HG03378 (cell line): Measurements from ENCODE around the gene AGAP1.
"Not testable (repeated sequence)": the region's sequence is repeated elsewhere in the genome, so short reads cannot be mapped to it uniquely, and the experiment has no call there.

Experiments used
- ATAC-seq: cut with Tn5 transposase; IDR thresholded peaks from one replicate; pipeline ENCODE4 v1.9.1; 2021; ENCODE audit warnings: mild to moderate bottlenecking, moderate library complexity; ENCODE audit not compliant: unreplicated experiment

AGAP1 gene

DNA sequence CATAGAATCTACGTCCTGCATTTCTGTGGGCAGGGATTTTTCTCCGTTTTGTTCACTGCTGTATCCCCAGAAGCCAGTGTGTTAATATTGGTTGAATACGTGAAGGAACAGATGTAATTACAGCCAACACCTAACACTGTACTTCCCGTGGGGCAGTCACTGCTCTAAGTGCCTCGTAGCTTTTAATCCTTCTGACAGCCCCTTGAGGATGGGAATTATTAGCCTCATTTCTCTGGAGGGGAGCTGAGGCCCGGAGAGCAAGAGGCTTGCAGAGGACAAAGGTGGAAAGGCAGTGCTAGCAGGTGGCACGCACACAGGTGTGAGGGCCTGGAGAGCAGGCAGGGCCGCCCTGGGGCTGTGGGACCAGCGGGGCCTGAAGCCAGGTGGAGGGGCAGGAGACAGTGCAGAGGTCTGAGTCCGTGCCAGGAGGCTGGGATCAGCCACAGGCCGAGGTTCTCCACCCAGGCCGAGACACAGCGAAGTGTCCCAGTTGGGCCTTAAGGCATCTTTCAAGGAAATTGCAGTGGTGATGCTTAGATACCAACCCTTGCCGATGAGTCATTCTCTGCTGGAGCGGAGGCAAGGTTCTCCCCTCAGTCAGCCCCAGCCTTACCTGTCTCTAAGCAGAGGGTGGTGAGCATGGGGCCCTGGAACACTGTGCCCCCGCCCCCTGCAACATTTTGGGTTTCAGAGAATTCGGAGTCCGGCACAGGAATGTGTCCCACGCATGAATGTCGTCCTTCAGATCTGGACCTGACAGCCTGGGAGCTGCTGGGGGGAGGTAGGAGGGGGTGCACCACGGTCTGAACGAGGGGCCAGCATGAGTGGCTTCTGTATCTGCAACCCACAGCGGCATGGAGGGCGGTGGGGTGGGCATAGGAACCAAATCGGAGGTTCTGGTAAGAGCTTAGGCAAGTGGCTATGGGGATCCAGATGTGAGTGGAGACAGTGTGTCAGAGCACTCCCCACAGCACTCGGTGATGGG, 551.7 kb downstream of the AGAP1 start:
- ATAC-seq, result no peak

DNA sequence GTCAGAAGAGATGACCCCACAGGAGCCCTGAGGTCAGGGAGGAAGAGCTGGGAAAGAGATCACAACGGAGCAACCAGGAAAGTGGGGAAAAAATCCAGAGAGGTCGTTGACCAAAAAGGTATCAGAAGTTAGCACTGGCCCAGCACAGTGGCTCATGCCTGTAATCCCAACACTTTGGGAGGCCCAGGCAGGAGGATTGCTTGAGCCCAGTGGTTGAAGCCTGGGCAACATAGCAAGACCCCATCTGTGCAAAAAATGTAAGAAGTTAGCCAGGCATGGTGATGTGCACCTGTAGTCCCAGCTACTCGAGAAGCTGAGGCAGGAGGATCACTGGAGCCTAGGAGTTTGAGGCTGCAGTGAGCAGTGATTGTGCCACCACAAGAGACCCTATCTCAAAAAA, 552.9 kb downstream of the AGAP1 start:
- no peak for ATAC-seq

- ATAC-seq, result no peak
Observed at GRCh38 chr2:236047176-236047575, 553.3 kb downstream of the AGAP1 start.

DNA sequence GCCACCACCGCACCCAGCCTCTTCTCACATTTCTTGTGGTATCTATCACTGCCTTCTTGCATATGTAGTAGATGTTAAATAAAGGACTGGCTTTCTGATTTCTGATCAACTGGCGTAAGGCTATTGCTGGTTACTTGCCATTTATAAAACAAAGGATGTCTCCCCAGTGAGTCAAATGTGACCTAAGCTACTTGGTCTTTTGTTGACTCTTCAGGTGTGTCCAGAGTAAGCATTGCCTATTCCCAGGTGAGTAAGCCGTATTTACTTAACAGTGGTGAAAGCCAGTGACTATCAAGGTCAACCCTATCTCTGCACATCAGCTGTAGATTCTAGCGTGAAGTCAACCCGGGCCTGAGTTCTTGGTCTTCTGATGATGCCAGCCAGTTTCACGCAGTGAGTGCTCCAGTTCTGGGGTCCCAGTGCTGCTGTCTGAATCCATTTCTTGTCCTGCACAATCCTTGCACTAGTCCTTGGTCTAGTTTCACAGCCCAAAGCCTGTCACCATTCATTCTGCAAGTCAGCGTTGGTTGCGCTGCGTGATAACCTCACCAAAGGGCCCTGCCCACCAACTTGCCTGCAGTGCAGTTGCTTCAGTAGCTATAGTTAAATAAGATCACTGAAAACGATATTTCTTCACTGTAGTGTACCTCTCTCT, 554.2 kb downstream of the AGAP1 start:
- no peak for ATAC-seq

GRCh38 chr2:236049981-236050380, 556.1 kb downstream of the AGAP1 start:
- ATAC-seq, result no peak

- ATAC-seq, result no peak
Observed at GRCh38 chr2:236051351-236051750, 557.5 kb downstream of the AGAP1 start.

DNA sequence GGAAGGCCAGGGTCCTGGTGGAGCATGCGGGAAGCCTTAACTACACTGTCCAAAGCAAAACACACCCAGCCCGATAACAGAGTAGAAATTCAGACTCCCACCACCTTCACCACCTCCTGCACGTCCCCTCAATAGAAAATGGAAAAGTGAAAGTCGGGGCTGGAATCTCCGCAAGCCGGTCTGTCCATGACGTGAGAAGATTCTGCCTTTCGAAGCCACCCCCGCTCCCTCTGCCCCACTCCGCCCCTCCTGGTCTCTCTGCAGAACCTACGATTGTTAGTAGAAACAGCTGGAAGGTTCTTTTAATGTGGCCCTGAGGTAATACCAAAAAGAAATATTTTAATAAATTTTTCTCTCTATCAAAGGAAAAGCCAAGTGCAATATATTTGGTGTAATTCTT, 558.0 kb downstream of the AGAP1 start:
- no peak for ATAC-seq

DNA sequence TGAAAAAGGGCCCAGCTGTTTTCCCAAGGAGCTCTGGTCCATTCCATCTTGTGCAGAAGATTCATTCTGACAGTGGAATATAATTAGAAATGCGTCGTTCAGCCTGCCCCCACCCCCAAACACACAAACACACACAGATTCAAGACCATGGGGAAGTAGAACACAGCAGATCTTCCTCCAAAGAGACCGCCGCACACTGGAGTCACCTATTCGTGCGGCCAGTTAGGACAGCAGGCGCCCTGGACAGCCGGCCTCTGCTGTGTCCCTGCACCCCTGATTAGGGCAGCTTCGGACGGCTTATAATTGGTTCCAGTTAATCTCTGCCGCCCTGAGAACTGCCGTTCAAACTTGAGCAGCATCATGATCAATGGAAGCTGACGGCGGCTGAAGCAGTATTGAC, 558.4 kb downstream of the AGAP1 start:
- ATAC-seq, result no peak

- ATAC-seq, result no peak
Observed at GRCh38 chr2:236052926-236053821, 559.3 kb downstream of the AGAP1 start.

DNA sequence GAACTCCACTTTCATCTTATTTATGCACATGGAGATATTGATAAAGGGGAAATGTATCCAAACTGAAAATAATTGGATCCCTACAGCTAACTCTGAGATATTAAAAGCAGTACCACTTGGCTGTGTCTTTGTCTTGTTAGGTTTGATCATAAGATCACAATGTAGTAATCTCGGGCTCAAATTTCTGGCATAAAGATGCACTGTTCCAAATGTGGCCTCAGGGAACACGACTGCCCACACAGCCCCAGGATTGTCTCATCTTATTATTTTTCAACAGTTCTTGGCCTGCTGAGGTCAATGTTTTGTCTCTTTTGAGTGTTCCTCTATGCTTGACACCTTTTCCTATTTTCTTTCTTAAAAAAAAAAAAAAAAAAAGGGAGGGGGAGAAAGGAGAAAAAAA, 560.3 kb downstream of the AGAP1 start:
- no peak for ATAC-seq

- ATAC-seq, result no peak
Observed at GRCh38 chr2:236054621-236055305, 560.9 kb downstream of the AGAP1 start.

DNA sequence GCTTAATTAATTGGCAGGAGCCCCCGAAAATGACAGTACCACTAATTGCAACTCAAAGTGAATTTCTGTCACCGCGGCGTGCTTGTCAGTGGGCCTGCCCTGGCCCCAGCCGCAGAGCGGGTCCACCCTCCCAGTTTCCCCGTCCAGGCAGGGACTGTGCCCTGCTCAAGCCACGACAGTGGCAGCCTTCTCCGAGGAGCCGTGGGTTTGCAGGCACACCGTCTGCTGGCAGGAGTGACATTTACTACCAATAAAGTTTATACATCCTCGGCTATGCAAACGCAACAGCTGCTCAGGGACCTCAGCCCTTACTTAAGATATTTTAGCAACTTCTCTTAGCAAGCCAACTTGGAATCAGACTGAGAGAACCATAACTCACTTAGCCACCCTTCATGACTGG, 561.6 kb downstream of the AGAP1 start:
- ATAC-seq, result no peak

- no peak for ATAC-seq
Observed at GRCh38 chr2:236056141-236056540, 562.3 kb downstream of the AGAP1 start.

GRCh38 chr2:236057375-236057774, 563.5 kb downstream of the AGAP1 start:
- no peak for ATAC-seq

DNA sequence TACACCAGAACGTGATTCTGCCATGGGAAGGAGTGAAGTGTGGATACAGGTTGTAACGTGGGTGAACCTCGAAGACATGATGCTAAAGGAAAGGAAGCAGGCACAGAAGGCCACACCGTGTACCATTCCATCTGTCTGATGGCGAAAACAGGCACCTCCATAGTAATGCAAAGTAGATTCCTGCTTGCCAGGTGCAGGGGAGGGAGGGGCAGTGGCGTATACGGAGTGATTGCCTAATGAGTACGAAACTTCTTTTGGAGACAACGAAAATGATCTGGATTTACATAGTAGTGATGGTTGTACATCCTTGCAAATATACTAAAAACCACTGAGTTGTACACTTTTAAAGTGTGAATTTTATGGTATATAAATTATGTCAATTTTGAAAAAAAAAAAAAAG, 567.7 kb downstream of the AGAP1 start:
- ATAC-seq, result no peak

- no peak for ATAC-seq
Observed at GRCh38 chr2:236061899-236062298, 568.1 kb downstream of the AGAP1 start.

GRCh38 chr2:236062806-236063205, 569.0 kb downstream of the AGAP1 start:
- ATAC-seq, result not testable (repeated sequence)

- no peak for ATAC-seq
Observed at GRCh38 chr2:236063994-236064393, 570.2 kb downstream of the AGAP1 start.

- no peak for ATAC-seq
Observed at GRCh38 chr2:236065314-236066160, 571.7 kb downstream of the AGAP1 start.

DNA sequence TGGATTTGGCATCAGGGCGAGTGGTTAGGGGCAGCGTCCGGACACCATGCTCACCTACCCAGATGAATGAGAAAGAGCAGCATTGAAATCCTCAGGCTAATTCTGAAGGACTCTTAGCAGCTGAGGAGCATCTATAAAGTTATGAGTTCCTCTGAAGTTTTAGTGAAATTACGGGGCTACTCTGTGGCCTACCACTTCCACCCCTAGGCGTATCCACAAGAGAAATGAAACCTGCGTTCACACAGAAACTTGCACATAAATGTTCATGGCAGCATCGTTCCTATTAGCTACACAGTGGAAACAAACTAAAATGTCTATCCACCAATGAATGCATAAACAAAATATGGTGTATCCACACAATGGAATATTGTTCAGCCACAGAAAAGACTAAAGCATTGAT, 576.4 kb downstream of the AGAP1 start:
- no peak for ATAC-seq
